ENCODE results near the gene KCNH2.

GRCh38 chr7:151001546-151001945 lies 23.4 kb upstream of the KCNH2 start:
- TF ChIP-seq ATF3 (CRISPR knock-in tag; conservative IDR thresholded peaks at IDR 0.05): no peak
- TF ChIP-seq CTCF (IDR thresholded peaks at IDR 0.05): no peak
- no peak for TF ChIP-seq JUN (CRISPR knock-in tag; IDR thresholded peaks at IDR 0.05)
- TF ChIP-seq JAZF1 (CRISPR knock-in tag; IDR thresholded peaks at IDR 0.05): no peak
- no peak for TF ChIP-seq PRRX2 (CRISPR knock-in tag; IDR thresholded peaks at IDR 0.05)
- TF ChIP-seq SP1 (CRISPR knock-in tag; conservative IDR thresholded peaks at IDR 0.05): no peak
- TF ChIP-seq NFATC4 (CRISPR knock-in tag; IDR thresholded peaks at IDR 0.05): no peak
- TF ChIP-seq ZNF121 (CRISPR knock-in tag; IDR thresholded peaks at IDR 0.05): no peak
- no peak for TF ChIP-seq CREB1 (CRISPR knock-in tag; IDR thresholded peaks at IDR 0.05)
- TF ChIP-seq ZBTB21 (CRISPR knock-in tag; IDR thresholded peaks at IDR 0.05; ENCODE audit: borderline replicate concordance): no peak
- TF ChIP-seq E2F4 (CRISPR knock-in tag; IDR thresholded peaks at IDR 0.05; ENCODE audit: borderline replicate concordance, low read depth): no peak

Measured in WTC11 (cell line).